GM19455 (cell line): Measurements from ENCODE around the gene CLEC4G.
"Not testable (repeated sequence)": the region's sequence is repeated elsewhere in the genome, so short reads cannot be mapped to it uniquely, and the experiment has no call there.

Experiments used
- ATAC-seq: cut with Tn5 transposase; IDR thresholded peaks from one replicate; pipeline ENCODE4 v1.9.1; 2021; ENCODE audit not compliant: unreplicated experiment

CLEC4G gene

GRCh38 chr19:7746903-7747884 lies 15.3 kb upstream of the CLEC4G start, which contains the start of gene CD209:
Gene CD209 (minus strand): TSS chr19:7747534. CDS start chr19:7747511, 23 bp downstream.
- ATAC-seq = no peak

GRCh38 chr19:7746306-7746705 lies 14.4 kb upstream of the CLEC4G start:
- ATAC-seq = not testable (repeated sequence)

GRCh38 chr19:7744871-7745650 lies 13.2 kb upstream of the CLEC4G start:
- no peak for ATAC-seq

GRCh38 chr19:7744199-7744786 lies 12.4 kb upstream of the CLEC4G start:
- no peak for ATAC-seq

- no peak for ATAC-seq
Measured at GRCh38 chr19:7743425-7743841, 11.5 kb upstream of the CLEC4G start.

GRCh38 chr19:7742991-7743390 lies 11.1 kb upstream of the CLEC4G start:
- ATAC-seq = no peak

- no peak for ATAC-seq
Measured at GRCh38 chr19:7742575-7742974, 10.7 kb upstream of the CLEC4G start.

- ATAC-seq = no peak
Measured at GRCh38 chr19:7740682-7741054, 8.8 kb upstream of the CLEC4G start.

- no peak for ATAC-seq
Measured at GRCh38 chr19:7739801-7740681, 8.1 kb upstream of the CLEC4G start.

- ATAC-seq = no peak
Measured at GRCh38 chr19:7739211-7739755, 7.4 kb upstream of the CLEC4G start.

- no peak for ATAC-seq
Measured at GRCh38 chr19:7738023-7738422, 6.1 kb upstream of the CLEC4G start.

GRCh38 chr19:7737215-7737614 lies 5.3 kb upstream of the CLEC4G start:
- no peak for ATAC-seq

- no peak for ATAC-seq
Measured at GRCh38 chr19:7736148-7736547, 4.2 kb upstream of the CLEC4G start.

- no peak for ATAC-seq
Measured at GRCh38 chr19:7734220-7735203, 2.6 kb upstream of the CLEC4G start.

- no peak for ATAC-seq
Measured at GRCh38 chr19:7733376-7733775, 1.5 kb upstream of the CLEC4G start.

GRCh38 chr19:7731615-7732014 lies 295 bp downstream of the CLEC4G start:
- no peak for ATAC-seq

GRCh38 chr19:7731218-7731595 lies 703 bp downstream of the CLEC4G start:
- no peak for ATAC-seq

- no peak for ATAC-seq
Measured at GRCh38 chr19:7730286-7731217, 1.4 kb downstream of the CLEC4G start.
